ENCODE data around the gene NUCKS1.

The NUCKS1 gene

DNA sequence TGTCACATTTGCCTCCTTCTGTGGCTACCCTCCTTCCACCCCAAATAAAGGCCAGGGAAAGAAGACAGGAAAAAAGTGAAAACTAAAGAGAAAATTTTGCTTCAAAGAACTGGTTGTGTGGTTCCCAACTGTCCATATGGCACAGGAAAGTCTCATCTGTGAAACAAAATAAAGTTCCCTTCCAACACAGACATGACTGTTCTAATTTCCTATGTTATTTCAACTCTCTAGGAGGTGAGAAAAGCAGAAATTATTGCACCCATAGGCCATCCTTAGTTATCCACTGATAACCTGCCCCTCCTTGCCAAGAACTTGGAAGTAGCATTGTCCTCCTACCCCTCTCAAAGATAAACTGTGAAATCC, 33.4 kb upstream of the NUCKS1 start:
- DNase-seq (ENCODE audit: low read depth, low spot score): no peak
- CTCF ChIA-PET: interaction anchor here (2.4 to 15.0 kb wide), 2 partner anchors 8 to 198 kb away, joined by 22 to 417 read pairs; no protein-coding TSS in a partner anchor
- H3K4me3 ChIP-seq (ENCODE audit: low read depth, low read length): no peak overlapping the region
- TF ChIP-seq, protein P1, sequence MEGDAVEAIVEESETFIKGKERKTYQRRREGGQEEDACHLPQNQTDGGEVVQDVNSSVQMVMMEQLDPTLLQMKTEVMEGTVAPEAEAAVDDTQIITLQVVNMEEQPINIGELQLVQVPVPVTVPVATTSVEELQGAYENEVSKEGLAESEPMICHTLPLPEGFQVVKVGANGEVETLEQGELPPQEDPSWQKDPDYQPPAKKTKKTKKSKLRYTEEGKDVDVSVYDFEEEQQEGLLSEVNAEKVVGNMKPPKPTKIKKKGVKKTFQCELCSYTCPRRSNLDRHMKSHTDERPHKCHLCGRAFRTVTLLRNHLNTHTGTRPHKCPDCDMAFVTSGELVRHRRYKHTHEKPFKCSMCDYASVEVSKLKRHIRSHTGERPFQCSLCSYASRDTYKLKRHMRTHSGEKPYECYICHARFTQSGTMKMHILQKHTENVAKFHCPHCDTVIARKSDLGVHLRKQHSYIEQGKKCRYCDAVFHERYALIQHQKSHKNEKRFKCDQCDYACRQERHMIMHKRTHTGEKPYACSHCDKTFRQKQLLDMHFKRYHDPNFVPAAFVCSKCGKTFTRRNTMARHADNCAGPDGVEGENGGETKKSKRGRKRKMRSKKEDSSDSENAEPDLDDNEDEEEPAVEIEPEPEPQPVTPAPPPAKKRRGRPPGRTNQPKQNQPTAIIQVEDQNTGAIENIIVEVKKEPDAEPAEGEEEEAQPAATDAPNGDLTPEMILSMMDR (IDR thresholded peaks at IDR 0.05; ENCODE audit: insufficient read depth, low read length, missing control alignments): no peak
- POLR2A ChIA-PET: no interaction called here

DNA sequence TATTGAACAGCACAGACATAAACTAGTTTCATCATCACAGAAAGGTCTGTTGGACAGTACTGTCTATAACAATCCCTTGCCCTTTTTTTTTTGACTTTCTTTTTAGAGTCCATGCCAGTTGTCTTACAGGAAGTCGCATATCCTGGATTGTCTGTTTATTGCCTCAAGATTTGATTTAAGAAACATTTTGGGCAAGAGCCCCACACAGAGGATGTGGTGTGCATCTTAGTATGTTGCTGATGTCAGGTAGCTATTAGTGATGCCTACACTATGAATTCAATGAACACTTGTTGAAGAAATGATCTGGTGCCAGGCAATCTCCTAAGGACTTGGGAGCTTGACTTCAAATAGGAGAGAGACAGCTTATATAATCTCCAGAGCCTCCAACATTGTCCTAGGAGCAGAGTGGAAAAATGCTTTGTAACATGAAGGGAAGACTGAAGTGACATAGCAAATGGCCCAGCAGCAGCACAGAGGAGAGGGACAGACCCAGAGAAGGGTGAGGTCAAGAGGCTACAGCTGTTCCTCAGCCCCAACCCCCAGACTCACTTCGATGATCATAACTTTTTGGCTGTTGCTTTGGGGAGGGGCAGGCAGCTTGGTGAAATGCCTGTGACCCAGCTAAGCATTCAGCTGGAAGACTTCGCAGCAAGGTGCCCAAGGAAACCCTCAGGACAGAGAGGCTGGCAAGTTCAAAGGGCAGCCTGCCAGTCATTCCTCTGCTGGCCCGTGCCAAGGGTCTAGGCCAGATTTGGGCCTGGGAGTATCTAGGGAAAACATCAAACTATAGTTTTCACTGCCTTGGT, 32.8 kb upstream of the NUCKS1 start:
- ChIA-PET POLR2A (no interaction called here), CTCF (interaction anchor here (0.7 to 2.4 kb wide), 8 partner anchors 8 to 205 kb away, joined by 3 to 22 read pairs (median 4); no protein-coding TSS in a partner anchor)
- TF ChIP-seq, protein P1 (IDR thresholded peaks at IDR 0.05; ENCODE audit: insufficient read depth, low read length, missing control alignments): no peak
- no peak for DNase-seq (ENCODE audit: low read depth, low spot score)
- no peak overlapping the region for H3K4me3 ChIP-seq (ENCODE audit: low read depth, low read length)

DNA sequence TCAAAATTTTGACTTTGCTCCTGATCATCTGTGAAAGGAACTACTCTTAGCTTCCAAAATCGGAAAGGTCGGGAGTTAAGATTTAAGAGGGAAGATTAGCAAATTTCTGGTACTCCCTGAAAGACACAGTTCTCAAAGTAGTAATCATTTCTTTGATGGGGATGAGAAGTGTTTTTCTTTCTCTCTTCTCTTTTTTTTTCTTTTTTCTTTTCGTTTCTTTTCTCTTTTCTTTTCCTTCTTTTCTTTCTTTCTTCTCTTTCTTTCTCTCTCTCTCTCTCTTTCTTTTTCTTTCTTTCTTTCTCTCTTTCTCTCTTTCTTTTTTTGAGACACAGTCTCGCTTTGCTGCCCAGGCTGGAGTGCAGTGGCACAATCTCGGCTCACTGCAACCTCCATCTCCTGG, 30.4 kb upstream of the NUCKS1 start:
- no peak for DNase-seq (ENCODE audit: low read depth, low spot score)
- H3K4me3 ChIP-seq (ENCODE audit: low read depth, low read length): no peak overlapping the region
- CTCF ChIA-PET: interaction anchor here (1.3 kb wide), 1 partner anchor 12 kb away, joined by 3 read pairs; no protein-coding TSS in a partner anchor
- POLR2A ChIA-PET: no interaction called here
- TF ChIP-seq, protein P1 (IDR thresholded peaks at IDR 0.05; ENCODE audit: insufficient read depth, low read length, missing control alignments): no peak

GRCh38 chr1:205777994-205778393, 28.0 kb upstream of the NUCKS1 start:
- no peak for DNase-seq (ENCODE audit: low read depth, low spot score)
- no peak overlapping the region for H3K4me3 ChIP-seq (ENCODE audit: low read depth, low read length)
- CTCF ChIA-PET: interaction anchor here (1.4 to 4.3 kb wide), 2 partner anchors 14 to 200 kb away, joined by 3 to 19 read pairs; no protein-coding TSS in a partner anchor
- TF ChIP-seq, protein P1 (IDR thresholded peaks at IDR 0.05; ENCODE audit: insufficient read depth, low read length, missing control alignments): no peak
- POLR2A ChIA-PET: no interaction called here

- ChIA-PET CTCF (interaction anchor here (1.2 to 4.3 kb wide), 5 partner anchors 9 to 202 kb away, joined by 3 to 19 read pairs (median 6); partner anchors contain the start of gene NUCKS1), POLR2A (interaction anchor here (1.0 kb wide), 1 partner anchor 9 kb away, joined by 4 read pairs; no protein-coding TSS in a partner anchor)
- peak overlapping the region; percentile 82; the same call in 1 of the 2 replicates for H3K4me3 ChIP-seq (ENCODE audit: low read depth, low read length)
- DNase-seq (ENCODE audit: low read depth, low spot score): no peak
- TF ChIP-seq, protein P1 (IDR thresholded peaks at IDR 0.05; ENCODE audit: insufficient read depth, low read length, missing control alignments): no peak
Measured at GRCh38 chr1:205775717-205776056, 25.7 kb upstream of the NUCKS1 start.

DNA sequence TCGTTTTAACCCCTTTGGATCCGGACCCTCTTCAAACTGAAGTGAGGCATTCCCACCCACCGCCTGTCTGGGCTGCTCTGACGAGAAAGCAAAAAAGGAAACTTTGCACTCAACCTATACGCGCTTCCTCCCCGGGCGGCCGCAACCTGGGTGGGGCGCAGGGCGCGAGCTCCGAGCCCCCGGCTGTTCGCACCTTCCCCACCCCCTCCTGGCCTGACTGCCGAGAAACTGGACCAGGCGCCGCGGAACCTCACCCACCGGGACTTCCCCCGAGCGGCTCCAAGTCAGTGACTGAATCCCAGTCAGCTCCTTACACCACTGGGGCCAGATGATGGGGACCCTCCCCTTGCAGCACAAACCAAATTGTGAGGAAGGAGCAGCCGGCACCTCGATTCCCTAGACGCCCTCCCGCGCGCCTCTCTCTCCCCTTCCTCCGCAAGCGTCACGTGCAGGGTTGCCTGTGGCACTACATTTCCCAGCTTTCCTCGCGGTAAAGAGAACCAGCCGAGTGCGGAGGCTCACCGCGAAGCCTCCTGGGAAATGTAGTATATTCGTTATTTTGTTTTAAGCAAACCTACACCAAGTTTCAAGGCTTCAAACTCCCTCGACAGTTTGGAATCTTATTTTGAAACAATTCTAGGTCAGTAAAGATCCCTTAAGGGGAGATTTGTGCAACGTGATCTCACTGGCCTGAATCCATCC, 25.2 kb upstream of the NUCKS1 start, which contains the start of gene RAB29:
TSS of gene RAB29 (minus strand) at position 468 of the 702 bp plus-strand sequence. CDS start 526 bp downstream, outside the sequence.
- TF ChIP-seq, protein P1 (IDR thresholded peaks at IDR 0.05; ENCODE audit: insufficient read depth, low read length, missing control alignments): no peak
- CTCF ChIA-PET: interaction anchor here (0.7 to 4.3 kb wide), 6 partner anchors 17 to 202 kb away, joined by 3 to 19 read pairs (median 6); partner anchors contain the start of gene NUCKS1
- H3K4me3 ChIP-seq (ENCODE audit: low read depth, low read length): peak within 1 kb of the TSS; percentile 82
- DNase-seq (ENCODE audit: low read depth, low spot score): no peak
- POLR2A ChIA-PET: interaction anchor here (1.0 kb wide), 1 partner anchor 9 kb away, joined by 4 read pairs; no protein-coding TSS in a partner anchor
